GM21786 (cell line): ENCODE measurements around the gene RAB9A.

ENCODE experiments used
- ATAC-seq: cut with Tn5 transposase; IDR thresholded peaks from one replicate; pipeline ENCODE4 v1.9.1; 2021; ENCODE audit not compliant: unreplicated experiment

The RAB9A gene

GRCh38 chrX:13742397-13743176, 53.7 kb downstream of the RAB9A start:
- peak; percentile 91 for ATAC-seq

DNA sequence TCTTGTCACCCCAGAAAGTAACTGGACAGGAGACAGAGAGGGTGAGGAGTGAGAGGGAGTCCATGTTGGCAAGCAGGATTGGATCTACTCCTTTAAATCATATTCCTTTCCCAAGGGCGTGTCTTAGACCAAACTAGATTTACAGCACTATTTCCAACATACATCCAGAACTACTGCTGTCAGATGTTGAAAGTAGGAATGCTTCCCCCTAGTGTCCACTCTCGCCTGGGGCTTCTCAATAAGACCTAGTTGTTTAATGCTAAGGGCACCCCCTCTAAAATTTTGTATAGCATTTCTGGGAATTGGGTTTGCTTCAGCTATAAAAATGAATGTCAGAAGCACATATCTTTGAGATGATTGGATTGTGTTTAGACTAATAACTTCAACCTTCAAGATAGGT, 58.9 kb downstream of the RAB9A start:
- ATAC-seq: no peak

DNA sequence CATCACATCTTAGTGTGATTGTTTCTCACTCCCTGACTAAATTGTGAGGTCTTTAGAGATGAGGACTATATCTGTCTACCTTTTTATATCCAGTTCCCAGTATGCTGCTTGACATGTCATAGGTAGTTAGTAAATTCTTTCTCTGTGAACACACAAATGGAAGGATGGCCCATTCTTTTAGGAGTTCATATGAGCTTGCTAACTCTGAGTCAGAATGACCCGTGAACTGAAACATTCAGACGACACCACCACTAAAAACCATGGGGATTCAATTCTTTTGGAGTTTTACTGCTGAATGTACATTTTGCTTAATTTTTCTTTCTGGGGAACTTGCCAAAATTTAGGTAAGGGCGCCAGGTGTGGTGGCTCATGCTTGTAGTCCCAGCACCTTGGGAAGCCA, 59.6 kb downstream of the RAB9A start:
- ATAC-seq: no peak

- ATAC-seq: no peak
These were observed 61.3 kb downstream of the RAB9A start for GRCh38 chrX:13750204-13750603.

DNA sequence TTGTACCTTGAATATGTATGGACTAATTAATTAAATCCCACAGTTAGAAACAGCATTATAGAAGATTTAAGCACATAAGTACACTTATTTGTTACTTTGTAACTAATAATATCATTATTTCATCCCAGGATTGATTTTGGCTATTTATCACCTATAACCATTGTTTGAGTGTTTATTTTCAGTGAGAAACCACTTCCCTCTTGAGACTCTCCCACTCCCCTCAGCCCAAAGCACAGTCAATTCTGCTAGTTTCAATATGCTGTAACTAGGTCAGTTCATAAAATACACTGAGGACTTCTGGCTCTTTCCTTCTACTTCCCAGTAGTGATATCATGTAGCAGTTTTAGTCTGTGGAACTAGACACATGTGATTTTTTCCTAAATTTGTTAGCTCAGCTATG, 61.9 kb downstream of the RAB9A start:
- ATAC-seq: peak; percentile 37

GRCh38 chrX:13752141-13752540, 63.2 kb downstream of the RAB9A start:
- ATAC-seq: no peak

- ATAC-seq: peak; percentile 62
These were observed 63.7 kb downstream of the RAB9A start for GRCh38 chrX:13752646-13753045.

DNA sequence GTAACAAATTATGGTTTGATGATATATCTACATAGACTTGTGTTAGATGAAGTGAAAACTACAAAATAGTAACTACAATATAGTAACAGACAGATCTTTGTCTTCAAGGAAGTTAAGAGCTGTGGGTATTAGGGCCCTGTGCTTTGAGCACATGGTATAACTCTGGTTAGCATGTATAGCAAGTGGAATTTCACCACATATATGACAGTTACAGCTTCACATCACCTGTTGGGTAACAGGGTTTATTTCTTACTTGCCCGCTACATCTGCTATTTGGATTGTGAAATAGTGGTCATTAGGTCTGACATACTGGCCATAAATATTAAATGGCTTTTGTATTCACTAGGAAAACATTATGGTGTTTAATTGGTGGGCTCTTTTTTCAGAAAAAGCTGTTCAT, 65.8 kb downstream of the RAB9A start:
- no peak for ATAC-seq

DNA sequence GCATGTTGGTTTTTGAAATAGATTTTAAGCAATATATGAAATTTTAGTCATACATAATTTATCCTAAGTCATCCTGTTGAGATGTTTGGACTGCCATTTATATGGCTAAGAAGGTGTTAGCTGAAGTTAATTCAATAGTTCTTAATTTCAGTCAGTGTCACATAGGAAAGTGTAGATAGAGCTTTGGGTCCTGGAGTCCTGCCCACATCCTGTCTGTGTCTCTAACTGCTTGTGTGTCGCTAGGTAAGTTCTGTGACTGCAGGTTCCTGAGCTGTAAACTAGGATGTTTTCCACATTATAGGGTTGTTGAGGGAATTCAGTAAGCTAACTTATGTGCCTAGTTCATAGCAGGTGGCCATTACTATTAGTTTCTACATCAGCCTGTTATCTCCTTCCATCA, 66.3 kb downstream of the RAB9A start:
- ATAC-seq: no peak

- no peak for ATAC-seq
These were observed 67.5 kb downstream of the RAB9A start for GRCh38 chrX:13756381-13756780.

GRCh38 chrX:13759152-13759718, 70.3 kb downstream of the RAB9A start:
- ATAC-seq: peak; percentile 64
